Panc1 (cell line): ENCODE measurements around the gene CCDC9B.

ENCODE experiments used
- POLR2AphosphoS5 ChIP-seq: IDR thresholded peaks from 2 replicates; pipeline ENCODE4 v1.6.1; 2012; ENCODE audit warnings: mild to moderate bottlenecking, low read depth, low read length, moderate library complexity
- REST ChIP-seq, 2 experiments: IDR thresholded peaks; 2 replicates each; pipeline ENCODE4 v1.6.1; 2011 to 2012; ENCODE audit warnings: low read depth in 2 of 2, control low read depth in 1 of 2, low read length in 1 of 2, mild to moderate bottlenecking in 1 of 2, moderate library complexity in 1 of 2; ENCODE audit not compliant: insufficient read depth in 1 of 2
- SIN3A ChIP-seq: IDR thresholded peaks from 2 replicates; pipeline ENCODE4 v1.6.1; 2012; ENCODE audit warnings: low read depth, mild to moderate bottlenecking, low read length, moderate library complexity, borderline replicate concordance; ENCODE audit not compliant: insufficient read depth
- TF ChIP-seq, protein P1 (sequence below): fragments of 450-650 bp; IDR thresholded peaks from 2 replicates; pipeline ENCODE4 v1.5.1; 2017; ENCODE audit warnings: mild to moderate bottlenecking

DNA sequence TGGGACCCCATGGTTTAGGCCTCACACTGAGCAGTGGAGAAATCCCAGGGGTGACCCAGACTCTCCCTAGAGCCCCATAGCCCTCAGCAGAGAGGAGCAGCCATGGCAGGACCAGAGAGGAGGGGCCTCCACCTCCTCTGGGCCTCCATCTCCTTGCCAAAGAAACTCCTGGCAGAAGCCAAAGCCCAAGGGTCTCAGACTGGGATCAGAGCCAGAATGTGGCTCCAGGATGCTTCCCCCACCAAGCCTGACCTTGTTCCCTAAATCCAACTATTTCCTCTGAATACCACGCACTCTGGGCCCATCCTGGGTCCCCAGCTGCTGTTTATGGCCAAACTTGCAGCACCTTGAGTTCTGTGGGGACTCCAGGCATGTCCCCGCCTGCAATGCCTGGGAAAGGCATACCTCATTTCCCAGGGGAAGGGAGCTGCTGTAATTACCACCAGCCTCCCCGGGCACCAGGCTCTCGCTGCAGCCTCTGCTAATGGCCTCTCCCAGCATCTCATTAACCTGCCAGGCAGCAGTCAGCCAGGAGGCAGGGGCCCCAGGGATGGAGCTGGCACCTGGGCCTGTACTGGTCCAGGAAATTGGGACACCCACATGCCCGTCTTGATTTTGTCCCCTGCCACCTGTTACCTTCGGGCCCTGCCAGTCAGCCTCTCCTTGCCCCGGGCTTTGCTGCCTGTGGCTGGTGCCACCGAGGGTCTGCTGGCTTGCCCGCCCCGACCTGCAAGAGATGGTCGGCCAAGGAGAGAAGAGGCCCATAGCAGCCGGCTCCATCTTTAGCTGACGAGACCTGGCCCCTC, 4.6 kb downstream of the CCDC9B start:
- TF ChIP-seq POLR2AphosphoS5 = no peak
- TF ChIP-seq, protein P1, sequence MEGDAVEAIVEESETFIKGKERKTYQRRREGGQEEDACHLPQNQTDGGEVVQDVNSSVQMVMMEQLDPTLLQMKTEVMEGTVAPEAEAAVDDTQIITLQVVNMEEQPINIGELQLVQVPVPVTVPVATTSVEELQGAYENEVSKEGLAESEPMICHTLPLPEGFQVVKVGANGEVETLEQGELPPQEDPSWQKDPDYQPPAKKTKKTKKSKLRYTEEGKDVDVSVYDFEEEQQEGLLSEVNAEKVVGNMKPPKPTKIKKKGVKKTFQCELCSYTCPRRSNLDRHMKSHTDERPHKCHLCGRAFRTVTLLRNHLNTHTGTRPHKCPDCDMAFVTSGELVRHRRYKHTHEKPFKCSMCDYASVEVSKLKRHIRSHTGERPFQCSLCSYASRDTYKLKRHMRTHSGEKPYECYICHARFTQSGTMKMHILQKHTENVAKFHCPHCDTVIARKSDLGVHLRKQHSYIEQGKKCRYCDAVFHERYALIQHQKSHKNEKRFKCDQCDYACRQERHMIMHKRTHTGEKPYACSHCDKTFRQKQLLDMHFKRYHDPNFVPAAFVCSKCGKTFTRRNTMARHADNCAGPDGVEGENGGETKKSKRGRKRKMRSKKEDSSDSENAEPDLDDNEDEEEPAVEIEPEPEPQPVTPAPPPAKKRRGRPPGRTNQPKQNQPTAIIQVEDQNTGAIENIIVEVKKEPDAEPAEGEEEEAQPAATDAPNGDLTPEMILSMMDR = no peak
- TF ChIP-seq SIN3A = no peak
- TF ChIP-seq REST (IDR thresholded peaks at IDR 0.05; ENCODE audit: insufficient read depth in 1 of 2, low read depth in 2 of 2, low read length in 1 of 2) = no peak
